ENCODE data around the gene STMN3.
A peak's percentile ranks its signal among the peaks of the same experiment; 100 is the strongest.

STMN3 gene

DNA sequence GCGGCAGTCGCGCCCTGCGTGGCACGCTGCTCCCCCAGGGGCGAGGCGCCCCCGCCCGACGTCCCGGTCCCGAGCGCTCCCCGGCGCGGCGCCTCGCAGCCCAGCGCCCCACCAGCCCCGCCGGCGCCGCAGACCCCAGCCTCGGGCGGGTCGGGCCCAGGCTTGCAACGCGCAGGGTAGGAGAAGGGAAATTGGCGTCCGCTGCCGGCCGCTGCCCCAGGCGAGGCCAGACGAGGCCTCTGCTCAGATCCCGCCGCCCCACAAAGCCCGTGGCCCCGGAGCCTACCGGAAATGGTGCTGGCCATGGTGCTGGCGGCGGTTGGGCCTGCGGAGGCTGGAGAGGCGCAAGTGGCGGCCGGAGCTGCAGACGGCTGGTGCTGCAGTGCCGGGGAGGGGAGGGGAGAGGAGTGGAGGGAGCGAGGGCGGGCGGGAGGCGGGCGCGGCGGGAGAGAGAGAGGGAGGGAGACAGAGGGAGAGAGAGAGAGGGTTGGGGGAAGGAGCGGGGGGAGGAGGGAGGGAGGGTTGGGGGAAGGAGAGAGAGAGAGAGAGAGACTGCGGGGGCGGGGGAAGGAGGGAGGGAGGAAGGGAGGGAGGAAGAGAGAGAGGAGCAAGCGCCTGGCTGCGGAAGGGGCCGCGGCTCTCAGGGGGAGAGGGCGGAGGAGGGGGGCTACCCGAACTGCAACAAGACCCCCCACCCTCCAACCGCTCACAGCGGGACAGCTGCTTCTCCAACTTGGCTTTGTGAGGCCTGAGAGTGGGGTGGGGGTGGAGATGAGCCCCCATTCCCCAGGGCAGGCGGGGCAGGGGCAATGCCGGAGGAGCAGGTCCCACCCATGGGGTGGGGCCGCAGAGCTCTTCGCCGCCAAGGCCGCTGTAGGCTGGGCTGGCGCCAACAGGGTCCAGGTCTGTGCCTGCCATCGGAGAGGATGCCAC, at the start of gene STMN3:
Gene STMN3 (minus strand): TSS at position 384 of the 933 bp plus-strand sequence. CDS start 79 bp downstream, at position 305.
- DNase-seq (ENCODE audit: low spot score): peak; percentile 28

DNA sequence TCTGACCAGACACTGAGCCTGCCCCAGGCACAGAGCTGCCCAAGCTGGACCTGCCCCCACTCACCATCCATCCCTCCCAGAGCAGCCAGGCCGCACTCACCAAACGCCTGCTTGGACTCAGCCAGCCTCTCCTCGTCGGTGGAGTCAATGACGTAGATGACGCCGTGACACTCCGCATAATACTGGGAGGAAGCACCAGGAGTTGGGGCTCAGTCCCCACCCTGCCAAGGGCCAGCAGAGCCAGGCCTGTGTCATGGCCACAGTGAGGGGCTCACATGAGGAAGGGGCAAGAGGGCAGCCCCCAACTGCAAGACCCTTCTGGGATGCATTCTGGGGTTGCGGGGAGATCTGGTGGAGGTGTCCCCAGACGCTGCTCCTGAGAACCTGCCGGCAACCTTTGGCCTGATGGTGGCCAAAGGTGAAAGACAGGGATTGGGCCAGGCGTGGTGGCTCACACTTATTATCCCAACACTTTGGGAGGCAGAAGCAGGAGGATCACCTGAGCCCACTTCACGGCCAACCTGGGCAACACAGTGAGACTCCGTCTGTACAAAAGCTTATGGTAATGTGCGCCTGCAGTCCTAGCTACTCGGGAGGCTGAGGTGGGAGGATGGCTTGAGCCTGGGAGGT, 48.9 kb upstream of the STMN3 start:
- no peak for DNase-seq (ENCODE audit: low spot score)

DNA sequence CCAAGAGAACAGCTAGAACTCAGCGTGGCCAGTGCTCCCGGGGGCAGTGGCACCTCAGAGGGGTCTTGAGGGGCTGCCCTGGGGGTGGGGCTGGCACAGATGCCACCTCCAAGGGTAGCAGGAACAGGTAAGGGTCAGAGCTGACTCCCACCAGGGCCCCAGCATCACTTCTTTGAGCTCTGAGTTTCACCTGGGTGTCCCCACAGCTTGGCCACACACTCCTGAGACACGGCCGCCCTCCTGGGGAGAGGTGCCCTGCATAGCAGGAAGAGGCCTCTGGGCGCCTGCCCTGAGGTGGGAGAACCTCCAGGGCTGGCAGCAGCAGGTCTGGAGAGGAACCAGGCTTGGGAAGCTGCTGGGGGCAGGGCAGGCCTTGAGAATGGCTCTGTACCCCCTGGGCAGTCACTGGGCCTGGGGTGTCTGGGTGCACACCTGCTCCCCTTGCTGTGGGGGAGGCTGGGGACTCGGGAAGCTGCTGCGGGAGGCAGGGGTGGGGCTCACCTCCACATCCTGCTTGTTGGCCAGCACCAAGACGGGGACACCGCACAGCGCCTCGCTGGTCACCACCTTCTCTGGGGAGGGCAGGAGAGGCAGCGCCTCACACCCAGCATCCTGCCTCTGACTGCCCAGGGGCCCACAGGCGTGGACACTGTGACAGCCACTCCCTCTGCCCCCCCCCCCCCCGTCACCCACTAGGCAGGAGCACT, 48.3 kb upstream of the STMN3 start:
- no peak for DNase-seq (ENCODE audit: low spot score)

GRCh38 chr20:63701051-63701328, 47.8 kb upstream of the STMN3 start:
- DNase-seq (ENCODE audit: low spot score): no peak

DNA sequence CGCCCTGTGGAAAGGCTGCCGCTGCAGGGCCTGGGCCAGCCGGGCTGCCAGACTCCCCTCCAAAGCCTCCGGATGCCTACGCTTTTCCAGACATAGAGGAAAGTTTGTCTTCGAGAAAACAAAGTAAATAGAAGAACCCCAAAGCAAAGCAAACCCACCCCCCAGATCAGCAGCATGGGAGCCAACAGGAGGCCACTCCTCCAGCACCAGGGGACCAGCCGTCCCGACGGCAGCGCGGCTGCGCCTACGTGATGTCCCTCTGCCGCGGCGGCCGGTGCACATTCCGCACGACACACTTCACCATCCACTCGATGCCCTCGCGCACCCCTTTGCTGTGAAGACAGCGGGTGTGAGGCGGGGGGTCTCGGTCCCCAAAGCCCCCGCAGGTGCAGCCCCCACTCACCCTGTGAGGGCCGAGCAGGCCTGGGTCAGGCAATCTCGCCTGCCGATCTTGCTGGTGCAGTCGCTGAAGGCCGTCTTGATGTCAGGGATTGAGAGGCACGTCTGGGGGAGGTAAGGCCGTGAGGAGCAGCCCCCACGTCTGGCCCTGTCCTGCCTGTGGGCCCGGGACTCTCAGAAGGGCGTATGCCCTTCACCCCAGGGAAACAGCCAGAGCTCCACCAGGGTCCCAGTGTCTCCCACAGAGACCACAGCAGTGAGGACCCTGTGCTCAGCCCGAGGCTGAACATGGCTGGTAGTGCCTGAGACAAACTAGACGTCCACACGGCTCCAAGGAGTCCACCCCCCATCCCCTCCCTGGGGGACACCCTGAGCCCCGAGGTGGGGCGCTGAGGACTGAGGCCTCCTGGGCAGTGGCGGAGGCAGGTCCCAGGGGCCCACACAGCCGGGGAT, 47.2 kb upstream of the STMN3 start:
- DNase-seq (ENCODE audit: low spot score): no peak

GRCh38 chr20:63699466-63700198, 46.4 kb upstream of the STMN3 start:
- DNase-seq (ENCODE audit: low spot score): no peak

DNA sequence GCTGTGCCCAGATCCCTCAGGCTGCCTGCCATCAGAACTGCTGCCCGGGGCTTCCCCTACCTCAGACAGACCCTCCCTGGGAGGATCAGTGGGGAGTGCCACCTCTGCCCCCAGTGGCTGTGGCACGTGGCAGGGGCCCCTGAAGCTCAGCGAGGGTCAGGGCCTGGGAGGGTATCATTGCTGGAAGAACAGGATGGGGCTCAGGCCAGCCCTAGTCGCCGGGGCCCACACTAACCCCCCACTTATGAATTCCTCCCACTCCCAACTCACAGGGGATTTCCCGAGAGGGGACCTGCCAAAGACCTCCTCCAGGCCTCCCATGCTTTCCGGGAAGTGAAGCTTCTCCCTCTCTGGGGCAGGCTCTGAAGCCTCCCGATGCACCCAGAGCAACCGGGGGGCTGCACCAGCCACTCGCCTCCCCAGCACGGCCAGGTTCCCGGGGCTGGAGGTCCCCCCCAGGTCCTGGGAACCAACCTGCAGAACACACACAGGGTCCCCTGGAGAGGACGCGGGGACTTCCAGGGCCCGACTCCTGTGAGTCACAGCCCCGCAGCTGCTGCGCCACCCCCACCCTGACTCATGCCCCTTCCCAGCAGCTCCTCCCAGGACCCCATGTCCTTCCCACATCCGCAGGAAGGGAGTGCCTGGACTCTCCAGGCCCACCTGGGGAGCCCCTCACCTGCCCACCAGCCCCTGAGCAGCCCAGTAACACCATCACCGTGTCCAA, 45.7 kb upstream of the STMN3 start:
- no peak for DNase-seq (ENCODE audit: low spot score)

DNA sequence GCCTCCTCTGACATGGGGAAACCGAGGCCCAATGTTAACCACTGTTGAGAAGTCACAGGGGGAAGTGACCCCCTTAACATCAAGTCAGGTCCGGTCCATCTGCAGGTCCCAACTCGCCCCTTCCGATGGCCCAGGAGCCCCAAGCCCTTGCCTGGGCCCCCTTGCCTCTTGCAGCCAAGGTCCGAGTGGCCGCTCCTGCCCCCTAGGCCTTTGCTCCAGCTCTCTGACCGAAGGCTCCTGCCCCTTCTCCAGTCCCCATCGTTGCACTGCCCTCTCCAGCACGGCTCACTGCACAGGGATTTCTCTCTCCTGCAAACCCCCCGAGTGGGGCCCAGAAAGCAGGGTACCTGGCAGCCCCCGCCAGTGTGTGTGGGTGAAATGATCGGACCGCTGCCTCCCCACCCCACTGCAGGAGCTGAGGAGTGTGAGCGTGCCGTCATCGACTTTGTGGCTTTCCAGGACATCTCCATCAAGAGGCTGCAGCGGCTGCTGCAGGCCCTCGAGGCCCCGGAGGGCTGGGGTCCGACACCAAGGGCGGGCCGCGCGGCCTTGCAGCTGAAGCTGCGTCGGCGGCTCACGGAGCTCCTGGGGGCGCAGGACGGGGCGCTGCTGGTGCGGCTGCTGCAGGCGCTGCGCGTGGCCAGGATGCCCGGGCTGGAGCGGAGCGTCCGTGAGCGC, 44.8 kb upstream of the STMN3 start:
- DNase-seq (ENCODE audit: low spot score): no peak

DNA sequence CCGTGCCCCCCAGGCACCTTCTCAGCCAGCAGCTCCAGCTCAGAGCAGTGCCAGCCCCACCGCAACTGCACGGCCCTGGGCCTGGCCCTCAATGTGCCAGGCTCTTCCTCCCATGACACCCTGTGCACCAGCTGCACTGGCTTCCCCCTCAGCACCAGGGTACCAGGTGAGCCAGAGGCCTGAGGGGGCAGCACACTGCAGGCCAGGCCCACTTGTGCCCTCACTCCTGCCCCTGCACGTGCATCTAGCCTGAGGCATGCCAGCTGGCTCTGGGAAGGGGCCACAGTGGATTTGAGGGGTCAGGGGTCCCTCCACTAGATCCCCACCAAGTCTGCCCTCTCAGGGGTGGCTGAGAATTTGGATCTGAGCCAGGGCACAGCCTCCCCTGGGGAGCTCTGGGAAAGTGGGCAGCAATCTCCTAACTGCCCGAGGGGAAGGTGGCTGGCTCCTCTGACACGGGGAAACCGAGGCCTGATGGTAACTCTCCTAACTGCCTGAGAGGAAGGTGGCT, 44.2 kb upstream of the STMN3 start:
- no peak for DNase-seq (ENCODE audit: low spot score)

DNA sequence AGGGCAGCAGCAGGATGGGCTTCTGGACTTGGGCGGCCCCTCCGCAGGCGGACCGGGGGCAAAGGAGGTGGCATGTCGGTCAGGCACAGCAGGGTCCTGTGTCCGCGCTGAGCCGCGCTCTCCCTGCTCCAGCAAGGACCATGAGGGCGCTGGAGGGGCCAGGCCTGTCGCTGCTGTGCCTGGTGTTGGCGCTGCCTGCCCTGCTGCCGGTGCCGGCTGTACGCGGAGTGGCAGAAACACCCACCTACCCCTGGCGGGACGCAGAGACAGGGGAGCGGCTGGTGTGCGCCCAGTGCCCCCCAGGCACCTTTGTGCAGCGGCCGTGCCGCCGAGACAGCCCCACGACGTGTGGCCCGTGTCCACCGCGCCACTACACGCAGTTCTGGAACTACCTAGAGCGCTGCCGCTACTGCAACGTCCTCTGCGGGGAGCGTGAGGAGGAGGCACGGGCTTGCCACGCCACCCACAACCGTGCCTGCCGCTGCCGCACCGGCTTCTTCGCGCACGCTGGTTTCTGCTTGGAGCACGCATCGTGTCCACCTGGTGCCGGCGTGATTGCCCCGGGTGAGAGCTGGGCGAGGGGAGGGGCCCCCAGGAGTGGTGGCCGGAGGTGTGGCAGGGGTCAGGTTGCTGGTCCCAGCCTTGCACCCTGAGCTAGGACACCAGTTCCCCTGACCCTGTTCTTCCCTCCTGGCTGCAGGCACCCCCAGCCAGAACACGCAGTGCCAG, 43.6 kb upstream of the STMN3 start, which contains the start of gene TNFRSF6B:
Gene TNFRSF6B (plus strand): TSS at position 25 of the 729 bp plus-strand sequence. CDS start 116 bp downstream, at position 141.
- DNase-seq (ENCODE audit: low spot score): no peak

- DNase-seq (ENCODE audit: low spot score): no peak
These were observed 43.0 kb upstream of the STMN3 start for GRCh38 chr20:63696306-63696627.

DNA sequence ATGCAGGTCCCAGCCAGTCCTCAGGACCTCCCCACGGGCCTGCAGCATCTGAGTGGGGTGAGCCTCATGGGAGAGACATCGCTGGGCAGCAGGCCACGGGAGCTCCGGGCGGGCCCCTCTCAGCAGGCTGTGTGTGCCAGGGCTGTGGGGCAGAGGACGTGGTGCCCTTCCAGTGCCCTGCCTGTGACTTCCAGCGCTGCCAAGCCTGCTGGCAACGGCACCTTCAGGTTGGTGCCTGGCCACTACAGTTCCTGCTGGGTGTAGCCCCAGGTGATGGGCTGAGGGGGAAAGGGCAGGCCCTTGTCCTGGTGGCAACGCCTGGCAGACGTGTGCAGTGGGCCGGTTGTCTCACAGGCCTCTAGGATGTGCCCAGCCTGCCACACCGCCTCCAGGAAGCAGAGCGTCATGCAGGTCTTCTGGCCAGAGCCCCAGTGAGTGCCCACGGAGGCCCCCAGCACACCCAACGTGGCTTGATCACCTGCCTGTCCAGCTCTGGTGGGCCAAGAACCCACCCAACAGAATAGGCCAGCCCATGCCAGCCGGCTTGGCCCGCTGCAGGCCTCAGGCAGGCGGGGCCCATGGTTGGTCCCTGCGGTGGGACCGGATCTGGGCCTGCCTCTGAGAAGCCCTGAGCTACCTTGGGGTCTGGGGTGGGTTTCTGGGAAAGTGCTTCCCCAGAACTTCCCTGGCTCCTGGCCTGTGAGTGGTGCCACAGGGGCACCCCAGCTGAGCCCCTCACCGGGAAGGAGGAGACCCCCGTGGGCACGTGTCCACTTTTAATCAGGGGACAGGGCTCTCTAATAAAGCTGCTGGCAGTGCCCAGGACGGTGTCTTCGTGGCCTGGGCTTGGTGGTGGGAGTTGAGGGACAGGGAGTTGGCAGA, 42.4 kb upstream of the STMN3 start:
- DNase-seq (ENCODE audit: low spot score): no peak

DNA sequence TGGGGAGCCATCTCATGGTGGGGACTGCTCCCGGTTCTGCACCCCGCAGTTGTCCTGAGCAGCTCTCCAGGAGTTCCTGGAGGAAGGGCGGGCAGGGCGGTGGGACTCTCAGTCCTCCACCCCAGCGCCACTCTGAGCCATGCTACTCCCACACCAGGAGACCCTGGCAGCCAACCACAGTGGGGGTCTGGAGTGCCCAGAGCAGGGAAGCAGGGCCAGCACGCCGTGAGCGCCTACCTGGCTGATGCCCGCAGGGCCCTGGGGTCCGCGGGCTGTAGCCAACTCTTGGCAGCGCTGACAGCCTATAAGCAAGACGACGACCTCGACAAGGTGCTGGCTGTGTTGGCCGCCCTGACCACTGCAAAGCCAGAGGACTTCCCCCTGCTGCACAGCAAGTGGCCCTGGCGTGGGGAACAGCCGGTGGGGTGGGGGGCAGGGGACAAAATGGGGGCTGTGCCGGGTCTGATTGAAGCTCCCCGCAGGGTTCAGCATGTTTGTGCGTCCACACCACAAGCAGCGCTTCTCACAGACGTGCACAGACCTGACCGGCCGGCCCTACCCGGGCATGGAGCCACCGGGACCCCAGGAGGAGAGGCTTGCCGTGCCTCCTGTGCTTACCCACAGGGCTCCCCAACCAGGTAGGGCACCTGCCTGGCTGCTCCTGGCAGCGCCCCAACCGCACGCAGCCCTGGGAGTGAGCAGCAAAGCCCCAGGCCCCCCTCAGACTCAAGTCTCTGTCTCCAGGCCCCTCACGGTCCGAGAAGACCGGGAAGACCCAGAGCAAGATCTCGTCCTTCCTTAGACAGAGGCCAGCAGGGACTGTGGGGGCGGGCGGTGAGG, 41.6 kb upstream of the STMN3 start:
- no peak for DNase-seq (ENCODE audit: low spot score)

DNA sequence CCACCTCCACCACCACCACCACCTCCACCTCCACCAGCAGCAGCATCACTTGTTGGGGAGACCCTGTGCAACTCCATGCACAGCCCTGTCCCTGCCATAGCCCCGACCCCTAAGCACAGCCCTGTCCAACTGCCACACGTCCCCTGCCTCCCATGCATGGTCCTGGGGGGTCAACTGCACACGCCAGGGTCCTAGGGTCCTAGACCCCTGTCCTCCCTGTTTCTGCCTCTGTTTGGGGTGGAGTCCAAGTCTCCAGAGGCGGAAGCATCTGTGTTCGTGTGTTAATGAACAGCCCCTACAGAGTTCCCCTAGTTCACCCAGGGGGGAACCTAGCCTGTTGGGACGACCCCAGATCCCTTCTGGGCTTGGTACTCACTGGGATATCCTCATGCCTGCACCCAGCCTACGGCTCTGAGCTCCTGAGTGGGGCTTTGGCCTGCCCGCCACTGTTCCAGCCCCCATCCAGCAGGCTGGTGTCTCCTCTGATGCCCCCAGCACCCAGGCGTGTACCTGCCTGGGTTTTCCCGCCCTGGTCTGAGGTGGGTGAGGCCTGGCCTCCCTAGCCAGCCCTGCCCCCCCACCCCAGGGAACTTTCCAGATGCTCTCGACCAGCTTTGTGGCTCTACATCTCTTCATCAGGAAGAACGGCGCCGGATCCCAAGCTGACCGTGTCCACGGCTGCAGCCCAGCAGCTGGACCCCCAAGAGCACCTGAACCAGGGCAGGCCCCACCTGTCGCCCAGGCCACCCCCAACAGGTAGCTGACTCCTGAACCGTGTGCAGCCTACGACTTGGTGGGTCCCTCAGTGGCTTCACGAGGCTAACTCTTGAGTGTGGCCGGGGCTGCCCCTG, 40.7 kb upstream of the STMN3 start:
- no peak for DNase-seq (ENCODE audit: low spot score)

DNA sequence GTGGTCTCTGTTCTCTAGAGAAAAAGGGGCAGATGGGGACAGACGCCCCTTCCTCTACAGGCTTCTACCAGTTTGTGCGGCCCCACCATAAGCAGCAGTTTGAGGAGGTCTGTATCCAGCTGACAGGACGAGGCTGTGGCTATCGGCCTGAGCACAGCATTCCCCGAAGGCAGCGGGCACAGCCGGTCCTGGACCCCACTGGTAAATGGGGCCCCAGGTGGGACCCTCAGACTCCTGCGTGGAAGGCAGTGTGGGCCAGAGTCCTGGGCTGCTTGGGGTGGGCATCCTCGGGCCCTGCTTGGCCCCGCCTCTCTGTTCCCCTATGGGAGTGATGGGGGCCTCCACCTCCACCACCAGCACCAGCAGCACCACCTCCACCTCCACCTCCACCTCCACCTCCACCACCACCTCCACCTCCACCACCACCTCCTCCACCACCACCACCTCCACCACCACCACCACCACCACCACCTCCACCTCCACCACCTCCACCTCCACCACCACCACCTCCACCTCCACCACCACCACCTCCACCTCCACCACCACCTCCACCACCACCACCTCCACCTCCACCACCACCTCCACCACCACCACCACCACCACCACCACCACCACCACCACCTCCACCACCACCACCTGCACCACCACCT, 40.0 kb upstream of the STMN3 start:
- no peak for DNase-seq (ENCODE audit: low spot score)

Data from hematopoietic multipotent progenitor cell treated with erythropoietin and hydrocortisone succinate and interleukin-3 and kit ligand, for 15 days (in vitro differentiated cells).